Peyer's patch (tissue), 4 donors: ENCODE data around the gene DCTD. TPM values are rescaled to one million over a fixed set of nuclear protein-coding genes. Genes with fewer than 3 reads are reported as not detected.

Experiments used
- DNase-seq, 3 donors: peaks; one replicate each; pipeline ENCODE4 v3.0.0-alpha.2; 2017 to 2019
- H3K27ac ChIP-seq, 4 donors: fragments of 200-600 bp; sonication (generic); one replicate each; pipeline ENCODE4 v1.5.1; 2016 to 2019
- H3K27me3 ChIP-seq, 2 donors: fragments of 200-600 bp; sonication (generic); one replicate each; pipeline ENCODE4 v1.5.1; 2019
- H3K36me3 ChIP-seq, 3 donors: fragments of 200-600 bp; sonication (generic); one replicate each; pipeline ENCODE4 v1.5.1; 2016 to 2019
- H3K4me1 ChIP-seq, 4 donors: fragments of 200-600 bp; sonication (generic); one replicate each; pipeline ENCODE4 v1.5.1; 2016 to 2019
- H3K4me3 ChIP-seq, 4 donors: fragments of 200-600 bp; sonication (generic); 1 replicate in 3 of 4; 2 replicates in 1 of 4; pipeline ENCODE4 v1.5.1; 2016 to 2019; ENCODE audit warnings: mild to moderate bottlenecking in 1 of 4
- H3K9me3 ChIP-seq, 4 donors: fragments of 200-600 bp; sonication (generic); one replicate each; pipeline ENCODE4 v1.5.1; 2016 to 2019; ENCODE audit warnings: mild to moderate bottlenecking in 1 of 4
- POLR2A ChIP-seq, 2 donors: fragments of 450-650 bp; IDR thresholded peaks; one replicate each; pipeline ENCODE4 v1.5.1; 2017; ENCODE audit warnings: antibody characterized with exemption in 2 of 2, mild to moderate bottlenecking in 2 of 2, moderate library complexity in 2 of 2
- total RNA-seq, 4 donors: library from RNA; depleted of rRNA; stranded (reverse); fragments of >200 nt; gene quantifications; one replicate each; pipeline ENCODE4 v1.1.0, GENCODE V29; 2016
- TF ChIP-seq, protein P1 (sequence below), 6 experiments: fragments of 450-650 bp in 4 of 6; fragments of 200-600 bp in 2 of 6; sonication (generic) in 1 of 6; IDR thresholded peaks; one replicate each; pipeline ENCODE4 v1.5.1; 2017 to 2019; ENCODE audit warnings: antibody characterized with exemption in 6 of 6, mild to moderate bottlenecking in 3 of 6, moderate library complexity in 1 of 6

Gene DCTD
- total RNA-seq, 4 donors from 2014 or later = 21.7 to 42.1 (median 28.4) TPM

DNA sequence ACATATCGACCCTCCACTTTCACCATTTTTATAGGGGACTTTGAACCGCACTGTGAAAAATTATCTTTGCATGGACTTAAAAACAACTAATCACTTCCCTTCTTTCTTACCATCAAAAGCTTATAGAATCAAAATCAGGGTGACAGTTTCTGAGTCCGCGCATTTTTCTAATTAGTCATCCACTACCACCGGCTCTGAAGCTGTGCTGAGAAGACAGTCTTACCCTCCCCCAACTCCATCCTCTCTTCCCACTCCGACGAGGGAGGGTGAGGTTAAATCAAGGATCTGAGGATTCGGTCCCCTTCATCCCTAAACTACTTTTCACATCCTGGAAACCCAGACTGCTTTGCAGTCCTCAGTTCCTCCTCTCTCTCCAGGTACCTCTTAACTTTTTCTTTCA is 4.2 kb downstream of the DCTD start:
- no peak overlapping the region for H3K27ac ChIP-seq
- no peak overlapping the region for H3K4me3 ChIP-seq
- DNase-seq = no peak
- H3K4me1 ChIP-seq = peaks cover 0 to 6% (median 3%) of the 10 kb centered on the region in 4 donors
- H3K27me3 ChIP-seq = no peaks in the 10 kb centered on the region
- no peak for TF ChIP-seq POLR2A (IDR thresholded peaks at IDR 0.05)
- TF ChIP-seq, protein P1, sequence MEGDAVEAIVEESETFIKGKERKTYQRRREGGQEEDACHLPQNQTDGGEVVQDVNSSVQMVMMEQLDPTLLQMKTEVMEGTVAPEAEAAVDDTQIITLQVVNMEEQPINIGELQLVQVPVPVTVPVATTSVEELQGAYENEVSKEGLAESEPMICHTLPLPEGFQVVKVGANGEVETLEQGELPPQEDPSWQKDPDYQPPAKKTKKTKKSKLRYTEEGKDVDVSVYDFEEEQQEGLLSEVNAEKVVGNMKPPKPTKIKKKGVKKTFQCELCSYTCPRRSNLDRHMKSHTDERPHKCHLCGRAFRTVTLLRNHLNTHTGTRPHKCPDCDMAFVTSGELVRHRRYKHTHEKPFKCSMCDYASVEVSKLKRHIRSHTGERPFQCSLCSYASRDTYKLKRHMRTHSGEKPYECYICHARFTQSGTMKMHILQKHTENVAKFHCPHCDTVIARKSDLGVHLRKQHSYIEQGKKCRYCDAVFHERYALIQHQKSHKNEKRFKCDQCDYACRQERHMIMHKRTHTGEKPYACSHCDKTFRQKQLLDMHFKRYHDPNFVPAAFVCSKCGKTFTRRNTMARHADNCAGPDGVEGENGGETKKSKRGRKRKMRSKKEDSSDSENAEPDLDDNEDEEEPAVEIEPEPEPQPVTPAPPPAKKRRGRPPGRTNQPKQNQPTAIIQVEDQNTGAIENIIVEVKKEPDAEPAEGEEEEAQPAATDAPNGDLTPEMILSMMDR (IDR thresholded peaks at IDR 0.05) = no peak
- peaks cover 0 to 36% (median 0%) of the 10 kb centered on the region in 3 donors for H3K36me3 ChIP-seq
- H3K9me3 ChIP-seq = no peaks in the 10 kb centered on the region

DNA sequence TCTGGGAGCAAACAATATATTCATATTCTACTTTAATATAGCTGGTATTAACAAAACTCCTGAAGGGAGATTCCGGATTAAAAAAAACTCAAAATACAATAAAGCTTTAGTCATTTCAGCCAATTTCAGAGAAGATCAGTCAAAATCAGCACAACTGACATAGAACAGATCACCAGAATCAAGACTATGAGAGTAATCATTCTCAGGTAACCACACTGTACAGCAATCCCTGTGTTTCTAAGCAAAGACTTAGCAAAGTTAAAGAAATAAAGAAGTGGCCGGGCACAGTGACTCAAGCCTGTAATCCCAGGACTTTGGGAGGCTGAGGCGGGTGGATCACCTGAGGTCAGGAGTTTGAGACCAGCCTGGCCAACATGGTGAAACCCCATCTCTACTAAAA is 9.1 kb downstream of the DCTD start:
- H3K27ac ChIP-seq = no peak overlapping the region
- no peaks in the 10 kb centered on the region for H3K27me3 ChIP-seq
- H3K4me3 ChIP-seq = no peak overlapping the region
- TF ChIP-seq, protein P1 (IDR thresholded peaks at IDR 0.05) = no peak
- no peak for TF ChIP-seq POLR2A (IDR thresholded peaks at IDR 0.05)
- no peak for DNase-seq
- H3K4me1 ChIP-seq = no peaks in the 10 kb centered on the region
- peaks cover 0 to 27% (median 0%) of the 10 kb centered on the region in 3 donors for H3K36me3 ChIP-seq
- H3K9me3 ChIP-seq = no peaks in the 10 kb centered on the region

DNA sequence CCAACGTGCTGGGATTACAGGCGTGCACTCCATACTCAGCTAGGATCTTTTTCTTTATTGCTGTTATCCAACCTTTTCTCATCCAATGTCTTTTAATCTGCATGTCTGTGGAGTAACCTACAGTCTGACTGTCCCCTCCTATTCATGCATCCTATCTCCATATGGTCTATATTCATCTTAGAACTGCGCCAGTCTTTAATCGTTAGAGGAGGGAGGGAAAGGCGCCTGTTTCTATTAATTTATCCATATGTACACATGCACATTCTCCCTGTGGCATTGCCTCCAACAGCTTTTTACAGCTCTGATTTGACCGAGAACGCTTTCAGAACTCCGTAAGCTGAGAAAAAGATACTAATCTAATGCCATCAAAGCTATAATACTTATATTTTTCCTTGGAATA is 9.8 kb downstream of the DCTD start:
- H3K4me1 ChIP-seq = no peaks in the 10 kb centered on the region
- DNase-seq = no peak
- no peak overlapping the region for H3K27ac ChIP-seq
- no peak overlapping the region for H3K4me3 ChIP-seq
- no peaks in the 10 kb centered on the region for H3K9me3 ChIP-seq
- no peaks in the 10 kb centered on the region for H3K27me3 ChIP-seq
- H3K36me3 ChIP-seq = peaks cover 0 to 21% (median 0%) of the 10 kb centered on the region in 3 donors
- TF ChIP-seq, protein P1 (IDR thresholded peaks at IDR 0.05) = no peak
- TF ChIP-seq POLR2A (IDR thresholded peaks at IDR 0.05) = no peak

DNA sequence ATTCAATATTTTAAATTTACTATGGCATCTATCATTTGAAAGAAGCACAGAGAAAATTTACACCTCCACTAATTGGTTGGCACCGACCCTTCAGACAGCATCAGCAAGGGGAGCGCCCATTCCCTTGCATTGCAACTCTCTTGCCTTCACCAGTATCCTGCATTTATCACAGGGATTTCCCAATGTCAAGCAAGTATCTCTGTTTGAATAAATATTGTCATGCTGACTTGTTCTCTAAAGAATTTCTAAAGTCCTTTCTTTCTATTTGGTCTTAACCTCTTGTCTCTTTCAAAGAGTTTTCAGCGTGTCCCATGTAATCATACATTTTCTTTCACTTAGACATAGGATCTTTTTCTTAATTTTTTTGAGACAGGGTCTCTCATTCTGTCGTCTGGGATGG is 10.4 kb downstream of the DCTD start:
- no peak for TF ChIP-seq POLR2A (IDR thresholded peaks at IDR 0.05)
- TF ChIP-seq, protein P1 (IDR thresholded peaks at IDR 0.05) = no peak
- H3K9me3 ChIP-seq = no peaks in the 10 kb centered on the region
- DNase-seq = no peak
- H3K36me3 ChIP-seq = peaks cover 0 to 18% (median 0%) of the 10 kb centered on the region in 3 donors
- no peaks in the 10 kb centered on the region for H3K4me1 ChIP-seq
- no peak overlapping the region for H3K4me3 ChIP-seq
- H3K27ac ChIP-seq = no peak overlapping the region
- H3K27me3 ChIP-seq = no peaks in the 10 kb centered on the region

DNA sequence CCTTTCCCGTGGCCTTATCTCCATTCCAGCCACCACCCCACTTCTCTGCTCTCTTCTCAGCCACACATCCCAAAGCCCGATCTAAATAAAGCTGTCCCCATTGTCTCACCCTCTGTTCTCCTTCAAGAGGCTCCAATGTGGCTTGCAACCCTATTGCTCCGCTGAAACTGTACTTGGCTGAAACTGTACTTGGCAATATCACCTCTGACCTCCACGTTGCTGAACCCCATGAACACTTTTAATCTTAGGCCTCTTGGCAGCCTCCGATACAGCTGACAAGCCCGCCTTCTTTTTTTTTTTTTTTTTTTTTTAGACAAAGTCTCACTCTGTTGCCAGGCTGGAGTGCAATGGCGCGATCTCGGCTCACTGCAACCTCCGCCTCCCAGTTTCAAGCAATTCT is 12.1 kb downstream of the DCTD start:
- Histone ChIP-seq H3K4me3 (no peak overlapping the region), H3K4me1 (no peaks in the 10 kb centered on the region), H3K27ac (no peak overlapping the region), H3K27me3 (no peaks in the 10 kb centered on the region), H3K9me3 (no peaks in the 10 kb centered on the region), H3K36me3 (peaks cover 0 to 10% (median 0%) of the 10 kb centered on the region in 3 donors)
- TF ChIP-seq, protein P1 (IDR thresholded peaks at IDR 0.05) = no peak
- TF ChIP-seq POLR2A (IDR thresholded peaks at IDR 0.05) = no peak
- no peak for DNase-seq

DNA sequence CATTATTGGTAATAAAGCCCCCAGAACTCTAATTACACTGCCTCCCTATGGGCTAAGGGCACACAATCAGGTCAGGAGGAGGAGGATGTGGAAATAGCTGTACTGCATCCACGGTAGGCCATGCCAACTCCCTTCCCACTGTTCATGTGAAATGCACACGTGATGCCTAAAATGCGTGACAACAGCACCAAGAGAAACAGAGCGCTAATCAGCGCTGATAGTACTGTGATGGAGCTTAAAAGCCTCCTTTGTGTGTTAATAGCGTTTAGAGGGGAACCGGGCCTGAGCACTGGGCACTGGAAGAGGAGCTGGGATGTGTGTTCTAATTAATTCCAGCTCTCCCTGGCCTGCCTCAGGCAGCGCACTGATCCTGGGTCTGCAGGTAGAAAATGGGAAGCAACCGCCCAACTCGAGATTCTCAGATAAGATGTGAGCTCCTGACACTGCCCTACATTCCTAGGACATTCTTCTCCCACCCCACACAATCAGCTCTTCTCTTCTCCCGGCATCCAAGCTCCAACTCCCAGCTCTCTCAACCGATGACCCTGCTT is 12.9 kb downstream of the DCTD start:
- H3K36me3 ChIP-seq = peaks cover 0 to 10% (median 0%) of the 10 kb centered on the region in 3 donors
- H3K9me3 ChIP-seq = no peaks in the 10 kb centered on the region
- TF ChIP-seq, protein P1 (IDR thresholded peaks at IDR 0.05) = no peak
- no peak for TF ChIP-seq POLR2A (IDR thresholded peaks at IDR 0.05)
- no peak overlapping the region for H3K27ac ChIP-seq
- no peaks in the 10 kb centered on the region for H3K27me3 ChIP-seq
- DNase-seq = no peak
- H3K4me3 ChIP-seq = no peak overlapping the region
- H3K4me1 ChIP-seq = no peaks in the 10 kb centered on the region
